HFFc6 (cell line): ENCODE results near the gene BRI3. TPM values are rescaled to one million over a fixed set of nuclear protein-coding genes. Genes with fewer than 3 reads are reported as not detected.

Experiments used
- DNase-seq: peaks from one replicate; pipeline ENCODE4 v3.0.0-alpha.2; 2018
- H3K27ac Mint-ChIP-seq: 2 replicates; pipeline ENCODE4 v1.8.0; 2020; ENCODE audit warnings: mild to moderate bottlenecking, mixed read lengths
- H3K27me3 Mint-ChIP-seq: 2 replicates; pipeline ENCODE4 v1.8.0; 2021; ENCODE audit warnings: mild to moderate bottlenecking, moderate library complexity, mixed read lengths; ENCODE audit not compliant: insufficient read depth
- H3K36me3 Mint-ChIP-seq: 2 replicates; pipeline ENCODE4 v1.8.0; 2021; ENCODE audit warnings: low read depth, mixed read lengths
- H3K4me1 Mint-ChIP-seq: 2 replicates; pipeline ENCODE4 v1.8.0; 2020; ENCODE audit warnings: low read depth, mixed read lengths
- H3K4me3 Mint-ChIP-seq: 2 replicates; pipeline ENCODE4 v1.8.0; 2020; ENCODE audit warnings: mild to moderate bottlenecking, moderate library complexity, mixed read lengths
- H3K9me3 Mint-ChIP-seq: 2 replicates; pipeline ENCODE4 v1.8.0; 2020; ENCODE audit warnings: mild to moderate bottlenecking, mixed read lengths
- CTCF ChIP-seq: fragments of 200-600 bp; sonication (generic); IDR thresholded peaks from 2 replicates; pipeline ENCODE4 v1.5.0; 2021; ENCODE audit warnings: antibody characterized with exemption, mild to moderate bottlenecking
- long read RNA-seq: library from polyadenylated mRNA; unstranded; transcript quantifications from one replicate; pipeline ENCODE4 v2.0.0, GENCODE V29; 2019
- total RNA-seq, 6 experiments: library from RNA; stranded (reverse); fragmentation: NEBNext Ultra II Directional; extraction: Animal tissue kit (Norgen Biotek cat#: 25700); gene quantifications; 2 replicates in 1 of 6; 3 replicates in 5 of 6; pipeline ENCODE4 v1.2.3, GENCODE V29; 2021

Gene BRI3, protein sequence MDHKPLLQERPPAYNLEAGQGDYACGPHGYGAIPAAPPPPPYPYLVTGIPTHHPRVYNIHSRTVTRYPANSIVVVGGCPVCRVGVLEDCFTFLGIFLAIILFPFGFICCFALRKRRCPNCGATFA
- 100 to 1,000 TPM; 288 to 304 (median 295) TPM for total RNA-seq
- long read RNA-seq, transcript BRI3-201 (3 exons, 780 nt) = major isoform, 29 of 39 reads
- long read RNA-seq, partial matches to known transcripts = 4 of 39 reads
- long read RNA-seq, other reads (novel, unspliced or antisense) = 4 of 39 reads

GRCh38 chr7:98280791-98281756, at the start of gene BRI3:
TSS of gene BRI3 (plus strand) at chr7:98281686. CDS start at chr7:98281796, 110 bp downstream.
- H3K27ac Mint-ChIP-seq = peak within 1 kb of the TSS; percentile 99
- DNase-seq = peak; percentile 45
- peak; percentile 79 for TF ChIP-seq CTCF
- H3K9me3 Mint-ChIP-seq = no peaks in the 10 kb centered on the region
- peaks cover 54% of the 10 kb centered on the region for H3K4me1 Mint-ChIP-seq
- peak within 1 kb of the TSS; percentile 96 for H3K4me3 Mint-ChIP-seq
- H3K27me3 Mint-ChIP-seq = peaks cover 14% of the 10 kb centered on the region
- peaks cover 24% of the 10 kb centered on the region for H3K36me3 Mint-ChIP-seq

- Mint-ChIP-seq H3K4me3 (no peak overlapping the region), H3K4me1 (no peaks in the 10 kb centered on the region), H3K27ac (no peak overlapping the region), H3K27me3 (no peaks in the 10 kb centered on the region), H3K36me3 (0 out of 2 replicates have a peak, but pooled peaks cover 9% of the 10 kb centered on the region), H3K9me3 (no peaks in the 10 kb centered on the region)
- no peak for TF ChIP-seq CTCF
- no peak for DNase-seq
These were observed 49.3 kb upstream of the BRI3 start for GRCh38 chr7:98232263-98232585.

DNA sequence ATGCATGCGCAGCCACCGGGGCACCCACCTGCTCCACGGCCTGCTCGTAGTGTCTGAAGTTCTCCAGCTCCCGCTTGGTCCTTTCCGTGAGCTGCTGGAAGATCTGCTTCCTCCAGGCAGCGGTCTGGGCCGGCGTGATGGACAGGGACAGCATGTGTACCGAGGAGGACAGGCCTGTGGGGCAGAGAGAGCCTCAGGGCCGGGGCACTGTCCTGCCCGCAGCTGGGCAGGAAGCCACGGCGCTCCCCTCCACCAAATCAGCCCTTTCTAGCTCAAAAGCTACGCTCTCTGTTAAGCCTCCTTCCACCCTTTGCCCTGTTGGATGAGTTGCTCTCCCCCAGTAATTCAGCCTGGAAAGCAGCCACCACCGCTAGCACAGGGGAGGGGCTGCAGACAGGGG, 48.7 kb upstream of the BRI3 start:
- Mint-ChIP-seq H3K4me3 (no peak overlapping the region), H3K36me3 (0 out of 2 replicates have a peak, but pooled peaks cover 9% of the 10 kb centered on the region), H3K4me1 (no peaks in the 10 kb centered on the region), H3K27me3 (no peaks in the 10 kb centered on the region), H3K9me3 (no peaks in the 10 kb centered on the region), H3K27ac (no peak overlapping the region)
- TF ChIP-seq CTCF = no peak
- no peak for DNase-seq

- no peak for DNase-seq
- Mint-ChIP-seq H3K27ac (no peak overlapping the region), H3K36me3 (peaks cover 9% of the 10 kb centered on the region; the same call in 1 of the 2 replicates), H3K9me3 (no peaks in the 10 kb centered on the region), H3K27me3 (no peaks in the 10 kb centered on the region), H3K4me1 (peaks cover under 1% of the 10 kb centered on the region; the same call in 1 of the 2 replicates), H3K4me3 (no peak overlapping the region)
- no peak for TF ChIP-seq CTCF
These were observed 48.0 kb upstream of the BRI3 start for GRCh38 chr7:98233219-98234070.
